Choroid plexus epithelial cell (primary cell): ENCODE results near the gene COL18A1.

Experiments
- DNase-seq: peaks from one replicate; pipeline ENCODE4 v3.0.0-alpha.2; 2010; ENCODE audit warnings: low read depth
- H3K4me3 ChIP-seq: 2 replicates; pipeline ENCODE4 v1.5.1; 2011; ENCODE audit warnings: low read depth, mild to moderate bottlenecking, control low read depth, low read length, moderate library complexity
- CTCF ChIP-seq: conservative IDR thresholded peaks from 2 replicates; pipeline ENCODE4 v1.5.1; 2011; ENCODE audit warnings: low read depth, mild to moderate bottlenecking, control low read depth, inconsistent platforms, low read length, moderate library complexity

The COL18A1 gene

GRCh38 chr21:45383615-45384201, 21.3 kb upstream of the COL18A1 start:
- H3K4me3 ChIP-seq = no peak overlapping the region
- DNase-seq = no peak
- TF ChIP-seq CTCF = no peak

- no peak for DNase-seq
- no peak overlapping the region for H3K4me3 ChIP-seq
- no peak for TF ChIP-seq CTCF
Observed at GRCh38 chr21:45384656-45385548, 20.1 kb upstream of the COL18A1 start.

GRCh38 chr21:45385549-45386050, 19.4 kb upstream of the COL18A1 start:
- no peak for DNase-seq
- TF ChIP-seq CTCF = no peak
- H3K4me3 ChIP-seq = no peak overlapping the region

GRCh38 chr21:45386336-45386727, 18.6 kb upstream of the COL18A1 start:
- DNase-seq = no peak
- no peak overlapping the region for H3K4me3 ChIP-seq
- TF ChIP-seq CTCF = no peak

- DNase-seq = peak; percentile 94
- H3K4me3 ChIP-seq = no peak overlapping the region
- TF ChIP-seq CTCF = peak; percentile 53
Observed at GRCh38 chr21:45386728-45387371, 18.1 kb upstream of the COL18A1 start.

- no peak for DNase-seq
Observed at GRCh38 chr21:45387506-45387905, 17.5 kb upstream of the COL18A1 start.

More at GRCh38 chr21:45387506-45387905, 17.5 kb upstream of the COL18A1 start:
- TF ChIP-seq CTCF = no peak
- H3K4me3 ChIP-seq = no peak overlapping the region
